Ishikawa (cell line): ENCODE results near the gene FAM114A2.

Experiments
- CEBPB ChIP-seq: IDR thresholded peaks from 2 replicates; pipeline ENCODE4 v1.6.1; 2012
- CREB1 ChIP-seq: IDR thresholded peaks from 2 replicates; pipeline ENCODE4 v1.6.1; 2012; ENCODE audit warnings: low read depth
- EGR1 ChIP-seq: IDR thresholded peaks from 2 replicates; pipeline ENCODE4 v1.6.1; 2012
- EP300 ChIP-seq: IDR thresholded peaks from 2 replicates; pipeline ENCODE4 v1.6.1; 2012; ENCODE audit warnings: borderline replicate concordance
- FOXM1 ChIP-seq: IDR thresholded peaks from 2 replicates; pipeline ENCODE4 v1.6.1; 2012; ENCODE audit warnings: low read depth, borderline replicate concordance
- MAX ChIP-seq: IDR thresholded peaks from 2 replicates; pipeline ENCODE4 v1.6.1; 2012
- NFIC ChIP-seq: IDR thresholded peaks from 2 replicates; pipeline ENCODE4 v1.6.1; 2012
- RAD21 ChIP-seq: IDR thresholded peaks from 2 replicates; pipeline ENCODE4 v1.6.1; 2012; ENCODE audit warnings: low read depth
- REST ChIP-seq: IDR thresholded peaks from 2 replicates; pipeline ENCODE4 v1.6.1; 2012; ENCODE audit warnings: low read depth, mild to moderate bottlenecking
- TAF1 ChIP-seq: IDR thresholded peaks from 2 replicates; pipeline ENCODE4 v1.6.1; 2012; ENCODE audit warnings: low read depth, mild to moderate bottlenecking
- TCF12 ChIP-seq: IDR thresholded peaks from 2 replicates; pipeline ENCODE4 v1.6.1; 2012; ENCODE audit warnings: low read depth
- TEAD4 ChIP-seq: IDR thresholded peaks from 2 replicates; pipeline ENCODE4 v1.6.1; 2012
- YY1 ChIP-seq: IDR thresholded peaks from 2 replicates; pipeline ENCODE4 v1.6.1; 2012; ENCODE audit warnings: low read depth
- ZBTB7A ChIP-seq: IDR thresholded peaks from 2 replicates; pipeline ENCODE4 v1.6.1; 2012; ENCODE audit warnings: low read depth
- TF ChIP-seq, protein P1 (sequence below): IDR thresholded peaks from 2 replicates; pipeline ENCODE4 v1.6.1; 2012

The FAM114A2 gene

GRCh38 chr5:153979028-153979783 is 59.5 kb downstream of the FAM114A2 start:
- TF ChIP-seq TCF12 (no peak), REST (no peak), EGR1 (no peak), MAX (no peak), EP300 (no peak), CREB1 (no peak), CEBPB (no peak), TAF1 (no peak), YY1 (no peak), TEAD4 (no peak), FOXM1 (no peak), RAD21 (no peak), ZBTB7A (no peak), NFIC (no peak)
- TF ChIP-seq, protein P1, sequence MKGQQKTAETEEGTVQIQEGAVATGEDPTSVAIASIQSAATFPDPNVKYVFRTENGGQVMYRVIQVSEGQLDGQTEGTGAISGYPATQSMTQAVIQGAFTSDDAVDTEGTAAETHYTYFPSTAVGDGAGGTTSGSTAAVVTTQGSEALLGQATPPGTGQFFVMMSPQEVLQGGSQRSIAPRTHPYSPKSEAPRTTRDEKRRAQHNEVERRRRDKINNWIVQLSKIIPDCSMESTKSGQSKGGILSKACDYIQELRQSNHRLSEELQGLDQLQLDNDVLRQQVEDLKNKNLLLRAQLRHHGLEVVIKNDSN = no peak

DNA sequence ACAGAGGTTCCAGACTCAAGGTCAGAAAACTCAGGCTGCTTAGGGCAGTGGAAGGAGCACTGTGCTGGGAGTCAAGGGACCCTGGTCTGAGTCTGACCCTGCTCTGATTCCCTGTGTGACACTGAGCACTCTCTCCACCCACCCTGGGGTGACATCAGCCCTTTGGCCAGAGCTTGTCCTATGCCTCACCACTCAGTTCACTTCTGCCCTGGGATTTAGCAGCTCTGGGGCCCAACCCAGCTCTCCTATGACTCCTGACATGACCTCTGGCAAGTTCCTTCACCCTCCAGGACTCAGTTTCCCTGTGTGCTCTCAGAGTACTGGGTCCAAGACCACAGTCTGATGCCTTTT is 63.9 kb downstream of the FAM114A2 start:
- no peak for TF ChIP-seq FOXM1
- no peak for TF ChIP-seq EP300
- no peak for TF ChIP-seq TAF1
- no peak for TF ChIP-seq ZBTB7A
- TF ChIP-seq TCF12 = no peak
- no peak for TF ChIP-seq EGR1
- no peak for TF ChIP-seq REST
- no peak for TF ChIP-seq NFIC
- TF ChIP-seq TEAD4 = no peak
- no peak for TF ChIP-seq CEBPB
- no peak for TF ChIP-seq RAD21

DNA sequence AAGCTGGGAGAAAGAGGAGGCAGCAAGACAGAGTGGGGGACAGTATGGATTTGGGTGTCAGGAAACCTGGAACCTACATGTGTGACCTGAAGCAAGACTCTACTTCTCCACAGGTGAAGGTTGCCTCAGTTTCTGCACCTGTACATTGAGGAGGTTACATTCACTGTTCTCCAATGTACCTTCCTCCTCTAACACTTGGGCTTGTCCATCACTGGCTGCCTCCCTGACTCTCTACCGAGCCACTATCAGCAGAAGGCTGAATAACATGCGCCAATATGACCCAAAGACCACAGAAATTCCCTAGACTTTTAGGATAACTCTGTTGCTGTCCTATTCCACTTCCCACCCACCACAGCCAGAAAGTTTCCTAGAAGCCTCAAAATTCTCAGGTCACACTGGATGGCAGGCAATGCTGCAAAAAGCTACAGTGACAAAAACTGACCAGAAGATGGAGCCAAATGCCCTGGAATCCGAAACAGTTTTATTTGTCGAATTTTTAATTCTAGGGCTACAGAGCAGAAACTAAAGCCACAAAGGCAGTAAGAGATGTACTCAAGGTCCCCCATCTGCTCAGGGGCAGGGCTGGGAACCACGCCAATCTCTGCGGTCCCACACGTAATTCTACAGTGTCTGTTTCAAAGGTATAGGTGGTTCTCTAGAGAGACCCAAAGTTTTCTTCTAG is 64.4 kb downstream of the FAM114A2 start:
- TF ChIP-seq RAD21 (peak; percentile 82), TAF1 (no peak), FOXM1 (no peak), TEAD4 (0 out of 2 replicates have a peak, but pooled peaks have one; percentile 14)
- TF ChIP-seq, protein P1 = no peak

- TF ChIP-seq ZBTB7A (no peak), FOXM1 (no peak), EP300 (no peak), YY1 (no peak), CREB1 (no peak), TCF12 (no peak), TAF1 (no peak), TEAD4 (no peak), CEBPB (no peak), REST (no peak), MAX (no peak), NFIC (no peak), EGR1 (no peak), RAD21 (no peak)
- TF ChIP-seq, protein P1 = no peak
Measured at GRCh38 chr5:153972240-153972639, 66.5 kb downstream of the FAM114A2 start.
